BJ (cell line): ENCODE results near the gene DDX52. TPM values are rescaled to one million over a fixed set of nuclear protein-coding genes. Genes with fewer than 3 reads are reported as not detected.

Source experiments
- CTCF ChIA-PET: fragments of 350-600 bp; formaldehyde crosslinking; extraction: SDS; loops from one replicate; lab custom pipeline; 2021; ENCODE audit warnings: antibody characterized with exemption, inconsistent platforms; lab: Yijun Ruan, JAX
- POLR2A ChIA-PET: fragments of 300-600 bp; sonication (Branson Sonifier 250); formaldehyde crosslinking; extraction: SDS; loops from one replicate; lab custom pipeline; 2021; ENCODE audit warnings: antibody characterized with exemption; lab: Charles Lee
- DNase-seq: peaks from one replicate; pipeline ENCODE4 v3.0.0-alpha.2; 2011; ENCODE audit warnings: low read depth
- H3K27me3 ChIP-seq: 2 replicates; pipeline ENCODE4 v1.6.0; 2011; ENCODE audit warnings: low read length; ENCODE audit not compliant: control insufficient read depth, insufficient read depth
- H3K36me3 ChIP-seq: 2 replicates; pipeline ENCODE4 v1.5.1; 2011; ENCODE audit warnings: low read length; ENCODE audit not compliant: control insufficient read depth, insufficient read depth
- H3K4me3 ChIP-seq: 2 replicates; pipeline ENCODE4 v1.5.1; 2011; ENCODE audit warnings: low read depth, mild to moderate bottlenecking, control low read depth, low read length
- polyA plus RNA-seq: library from polyadenylated mRNA; depleted of rRNA; stranded (reverse); fragments of >200 nt; gene quantifications from 2 replicates; pipeline ENCODE4 v1.2.3, GENCODE V29; 2011; rRNA removed
- small RNA-seq: library from RNA; depleted of rRNA; stranded (forward); fragments of <200 nt; gene quantifications from one replicate; pipeline ENCODE3, GENCODE V24; 2012; ENCODE audit warnings: low replicate concordance, low read depth; ENCODE audit not compliant: insufficient read length
- TF ChIP-seq, protein P1 (sequence below): IDR thresholded peaks from 2 replicates; pipeline ENCODE4 v1.5.1; 2011; ENCODE audit warnings: low read depth, mild to moderate bottlenecking, control low read depth, inconsistent platforms, low read length, moderate library complexity; ENCODE audit not compliant: insufficient read depth

The DDX52 gene
- polyA plus RNA-seq, 1 experiment: 14.7 TPM

DNA sequence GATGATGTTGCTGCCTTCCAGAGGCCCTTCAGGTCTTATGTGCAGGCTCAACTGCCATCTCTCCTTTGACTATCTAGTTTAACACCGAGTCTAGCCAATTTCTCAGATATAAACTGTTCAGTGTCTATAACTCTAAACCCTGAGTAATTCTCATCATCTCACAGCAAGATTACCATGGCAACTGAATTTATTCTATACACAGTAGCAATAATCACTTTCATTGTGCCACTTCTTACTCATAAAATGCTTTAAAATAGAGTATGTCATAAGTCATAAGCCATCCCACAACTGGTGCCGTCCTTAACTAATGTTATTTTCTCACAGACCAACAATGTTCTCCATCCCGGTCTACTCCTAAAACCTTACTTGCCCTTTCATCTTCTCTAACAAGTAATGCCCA lies 79.0 kb downstream of the DDX52 start:
- ChIA-PET CTCF (no interaction called here), POLR2A (no interaction called here)
- peaks cover 4% of the 10 kb centered on the region for H3K36me3 ChIP-seq
- no peak overlapping the region for H3K4me3 ChIP-seq
- TF ChIP-seq, protein P1, sequence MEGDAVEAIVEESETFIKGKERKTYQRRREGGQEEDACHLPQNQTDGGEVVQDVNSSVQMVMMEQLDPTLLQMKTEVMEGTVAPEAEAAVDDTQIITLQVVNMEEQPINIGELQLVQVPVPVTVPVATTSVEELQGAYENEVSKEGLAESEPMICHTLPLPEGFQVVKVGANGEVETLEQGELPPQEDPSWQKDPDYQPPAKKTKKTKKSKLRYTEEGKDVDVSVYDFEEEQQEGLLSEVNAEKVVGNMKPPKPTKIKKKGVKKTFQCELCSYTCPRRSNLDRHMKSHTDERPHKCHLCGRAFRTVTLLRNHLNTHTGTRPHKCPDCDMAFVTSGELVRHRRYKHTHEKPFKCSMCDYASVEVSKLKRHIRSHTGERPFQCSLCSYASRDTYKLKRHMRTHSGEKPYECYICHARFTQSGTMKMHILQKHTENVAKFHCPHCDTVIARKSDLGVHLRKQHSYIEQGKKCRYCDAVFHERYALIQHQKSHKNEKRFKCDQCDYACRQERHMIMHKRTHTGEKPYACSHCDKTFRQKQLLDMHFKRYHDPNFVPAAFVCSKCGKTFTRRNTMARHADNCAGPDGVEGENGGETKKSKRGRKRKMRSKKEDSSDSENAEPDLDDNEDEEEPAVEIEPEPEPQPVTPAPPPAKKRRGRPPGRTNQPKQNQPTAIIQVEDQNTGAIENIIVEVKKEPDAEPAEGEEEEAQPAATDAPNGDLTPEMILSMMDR: no peak
- H3K27me3 ChIP-seq: no peaks in the 10 kb centered on the region
- DNase-seq: no peak

DNA sequence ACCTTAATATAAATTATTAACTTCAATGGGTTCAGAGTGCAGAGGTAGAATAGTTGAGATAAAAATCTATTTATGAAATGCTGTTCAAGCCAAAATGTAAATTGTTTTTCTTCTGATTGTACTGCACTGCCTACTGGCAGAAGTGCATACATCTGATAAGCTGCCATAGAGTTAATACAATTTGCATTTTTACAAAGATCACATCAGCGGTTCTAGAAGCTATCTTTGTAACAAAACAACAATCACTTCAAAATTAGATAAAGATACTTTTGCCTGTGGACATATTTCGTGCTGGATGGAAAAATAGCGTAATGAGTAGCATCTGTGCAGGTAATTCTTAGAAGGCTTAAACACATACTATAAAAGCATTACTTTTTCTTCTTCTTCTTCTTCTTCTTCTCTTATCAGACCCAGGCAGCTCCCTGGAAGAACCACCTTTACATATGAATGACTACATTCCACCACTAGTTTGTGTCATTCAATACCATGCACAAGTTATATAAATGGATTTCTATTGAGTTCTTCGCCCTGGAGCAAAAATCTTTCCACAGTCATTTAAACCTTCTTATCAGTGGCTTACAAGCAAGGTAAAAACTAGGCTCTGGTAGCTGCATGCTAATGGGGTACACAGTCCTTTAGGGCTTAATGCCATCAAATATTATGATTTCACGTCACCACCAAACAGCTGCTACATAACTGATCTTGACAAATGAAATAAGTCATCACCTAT lies 81.1 kb downstream of the DDX52 start:
- H3K36me3 ChIP-seq: peaks cover 5% of the 10 kb centered on the region
- CTCF ChIA-PET: no interaction called here

More for the DNA sequence above, 81.1 kb downstream of the DDX52 start:
- DNase-seq: no peak
- H3K4me3 ChIP-seq: no peak overlapping the region
- POLR2A ChIA-PET: interaction anchor here (0.6 to 0.7 kb wide), 2 partner anchors 33 to 47 kb away, joined by 3 read pairs; no protein-coding TSS in a partner anchor
- no peaks in the 10 kb centered on the region for H3K27me3 ChIP-seq
- TF ChIP-seq, protein P1: no peak

Small RNAs within 50 kb of the gene (small RNA-seq; reads per million reads assigned to genes)
- gene MIR378J: not detected

Other genes with a start within 250 kb of the DDX52 start
- 26.9 and 32.4 TPM in 2 replicates for gene ACACA, start 236.6 kb downstream of the DDX52 start, polyA plus RNA-seq
- 13.6 and 19.3 TPM in 2 replicates for gene TADA2A, start 236.6 kb downstream of the DDX52 start, polyA plus RNA-seq
- gene DUSP14, start 153.6 kb downstream of the DDX52 start, polyA plus RNA-seq: 123 and 152 TPM in 2 replicates
- 10.2 and 13.1 TPM in 2 replicates for gene SYNRG, start 34.0 kb downstream of the DDX52 start, polyA plus RNA-seq
- not detected in 2 replicates for gene HNF1B, start 101.6 kb upstream of the DDX52 start, polyA plus RNA-seq